H1 (cell line): Measurements from ENCODE around the gene ACOT7. TPM values are rescaled to one million over a fixed set of nuclear protein-coding genes. Genes with fewer than 3 reads are reported as not detected.

ENCODE experiments used
- CTCF ChIA-PET: fragments of 300-600 bp; sonication (Branson Sonifier 250); formaldehyde crosslinking; loops from one replicate; lab custom pipeline; 2021; ENCODE audit not compliant: partially characterized antibody; lab: Charles Lee
- POLR2A ChIA-PET: fragments of 300-600 bp; sonication (Branson Sonifier 250); formaldehyde crosslinking; loops from one replicate; lab custom pipeline; 2021; ENCODE audit warnings: inconsistent platforms; ENCODE audit not compliant: partially characterized antibody; lab: Charles Lee
- DNase-seq, 2 experiments: peaks; one replicate each; pipeline versions ENCODE4 v3.0.0 to v3.0.0-alpha.2; 2010 to 2022; ENCODE audit warnings: low spot score in 2 of 2, low read depth in 1 of 2, mixed read lengths in 1 of 2
- FAIRE-seq: peaks from 2 replicates; lab custom pipeline; 2011; peaks lifted over from hg19 to GRCh38; lab: Jason Lieb, UNC
- H2AFZ ChIP-seq: 2 replicates; pipeline ENCODE4 v1.8.1; 2012; ENCODE audit warnings: low read length, inconsistent platforms
- H2AK5ac ChIP-seq: 2 replicates; pipeline ENCODE4 v1.6.1; 2013; ENCODE audit warnings: low read depth, low read length
- H2BK120ac ChIP-seq: replicated peaks from 2 replicates; pipeline ENCODE3; 2013; ENCODE audit warnings: low read depth, low read length, inconsistent platforms
- H2BK12ac ChIP-seq: 2 replicates; pipeline ENCODE4 v1.6.1; 2013; ENCODE audit warnings: low read depth, low read length
- H2BK15ac ChIP-seq: 2 replicates; pipeline ENCODE4 v1.6.1; 2013; ENCODE audit warnings: low read length
- H2BK20ac ChIP-seq: 2 replicates; pipeline ENCODE4 v1.6.1; 2013; ENCODE audit warnings: low read length
- H2BK5ac ChIP-seq: 2 replicates; pipeline ENCODE4 v1.6.1; 2013; ENCODE audit warnings: low read depth, low read length
- H3K14ac ChIP-seq: 2 replicates; pipeline ENCODE4 v1.6.1; 2013; ENCODE audit warnings: inconsistent platforms; ENCODE audit not compliant: insufficient read length
- H3K18ac ChIP-seq: 2 replicates; pipeline ENCODE4 v1.6.1; 2013; ENCODE audit warnings: low read length; ENCODE audit errors: extremely low read depth
- H3K23ac ChIP-seq: 2 replicates; pipeline ENCODE4 v1.6.1; 2013; ENCODE audit warnings: inconsistent platforms; ENCODE audit not compliant: insufficient read length
- H3K23me2 ChIP-seq: 2 replicates; pipeline ENCODE4 v1.6.1; 2013; ENCODE audit warnings: low read depth, low read length
- H3K27ac ChIP-seq: 2 replicates; pipeline ENCODE4 v1.6.1; 2011; ENCODE audit warnings: low read depth, low read length, inconsistent platforms
- H3K27me3 ChIP-seq, 4 experiments: replicated peaks in 1 of 4; 1 replicate in 1 of 4; 2 replicates in 3 of 4; pipeline versions ENCODE4 v1.6.1 to v1.8.1; 2011 to 2013; ENCODE audit warnings: low read length in 3 of 4, mild to moderate bottlenecking in 3 of 4, inconsistent platforms in 2 of 4, mixed read lengths in 2 of 4, moderate library complexity in 1 of 4; ENCODE audit not compliant: control insufficient read depth in 3 of 4, insufficient read depth in 3 of 4; ENCODE audit errors: extremely low read depth in 1 of 4
- H3K36me3 ChIP-seq, 4 experiments: 2 replicates each; pipeline versions ENCODE4 v1.6.1 to v1.8.1; 2011 to 2013; ENCODE audit warnings: mild to moderate bottlenecking in 4 of 4, low read length in 3 of 4, moderate library complexity in 2 of 4, control low read depth in 1 of 4, inconsistent platforms in 1 of 4; ENCODE audit not compliant: insufficient read depth in 4 of 4, control insufficient read depth in 2 of 4
- H3K4ac ChIP-seq: replicated peaks from 2 replicates; pipeline ENCODE3; 2013; ENCODE audit warnings: low read length, low read depth, mixed read lengths, inconsistent platforms; ENCODE audit not compliant: insufficient read length
- H3K4me1 ChIP-seq, 4 experiments: replicated peaks in 1 of 4; 1 replicate in 1 of 4; 2 replicates in 3 of 4; pipeline versions ENCODE4 v1.6.1 to v1.8.1; 2011 to 2013; ENCODE audit warnings: low read length in 3 of 4, inconsistent platforms in 2 of 4, mixed read lengths in 1 of 4; ENCODE audit not compliant: insufficient read depth in 4 of 4, control insufficient read depth in 3 of 4
- H3K4me2 ChIP-seq, 2 experiments: 2 replicates each; pipeline versions ENCODE4 v1.6.1 to v1.8.1; 2011 to 2013; ENCODE audit warnings: low read depth in 2 of 2, low read length in 2 of 2, control low read depth in 1 of 2, inconsistent platforms in 1 of 2, mild to moderate bottlenecking in 1 of 2; ENCODE audit not compliant: insufficient read depth in 1 of 2
- H3K4me3 ChIP-seq, 4 experiments: fragments of 200-600, 300-600 bp in 1 of 4; sonication (generic), shearing (Covaris generic), sonication (Bioruptor Twin) in 1 of 4; 2 replicates each; pipeline versions ENCODE4 v1.5.1 to v1.8.1; 2011 to 2016; ENCODE audit warnings: low read length in 4 of 4, low read depth in 3 of 4, control low read depth in 2 of 4, inconsistent platforms in 2 of 4, mild to moderate bottlenecking in 2 of 4, mixed read lengths in 1 of 4, moderate library complexity in 1 of 4; ENCODE audit not compliant: insufficient read depth in 2 of 4; ENCODE audit errors: extremely low read depth in 1 of 4
- H3K56ac ChIP-seq: replicated peaks from 2 replicates; pipeline ENCODE3; 2013; ENCODE audit warnings: low read depth, mild to moderate bottlenecking, mixed read lengths, low read length, inconsistent platforms; ENCODE audit not compliant: insufficient read length
- H3K79me1 ChIP-seq: 2 replicates; pipeline ENCODE4 v1.6.1; 2013; ENCODE audit warnings: low read depth, low read length, control low read depth
- H3K79me2 ChIP-seq, 2 experiments: 2 replicates each; pipeline versions ENCODE4 v1.6.1 to v1.8.1; 2012 to 2013; ENCODE audit warnings: low read length in 2 of 2, mild to moderate bottlenecking in 2 of 2, inconsistent platforms in 1 of 2; ENCODE audit not compliant: insufficient read depth in 2 of 2, control insufficient read depth in 1 of 2
- H3K9ac ChIP-seq, 4 experiments: replicated peaks in 1 of 4; 1 replicate in 1 of 4; 2 replicates in 3 of 4; pipeline versions ENCODE4 v1.6.1 to v1.8.1; 2011 to 2013; ENCODE audit warnings: low read depth in 3 of 4, low read length in 3 of 4, control low read depth in 2 of 4, mild to moderate bottlenecking in 2 of 4, moderate library complexity in 2 of 4, inconsistent platforms in 1 of 4; ENCODE audit errors: extremely low read depth in 1 of 4
- H3K9me3 ChIP-seq, 2 experiments: 2 replicates each; pipeline versions ENCODE4 v1.6.1 to v1.8.1; 2012 to 2013; ENCODE audit warnings: mild to moderate bottlenecking in 2 of 2, moderate library complexity in 2 of 2, control low read depth in 1 of 2, inconsistent platforms in 1 of 2, low read depth in 1 of 2, low read length in 1 of 2, mixed read lengths in 1 of 2; ENCODE audit not compliant: insufficient read depth in 2 of 2
- H4K20me1 ChIP-seq, 2 experiments: replicated peaks in 1 of 2; 2 replicates each; pipeline versions ENCODE3 to v1.8.1; 2011 to 2013; ENCODE audit warnings: inconsistent platforms in 2 of 2, low read length in 2 of 2, mild to moderate bottlenecking in 1 of 2; ENCODE audit not compliant: insufficient read depth in 2 of 2, control insufficient read depth in 1 of 2
- H4K5ac ChIP-seq: 2 replicates; pipeline ENCODE4 v1.6.1; 2013; ENCODE audit warnings: low read length, low read depth, mixed read lengths, inconsistent platforms; ENCODE audit not compliant: insufficient read length
- H4K8ac ChIP-seq: 2 replicates; pipeline ENCODE4 v1.8.0; 2013; ENCODE audit warnings: mild to moderate bottlenecking, moderate library complexity, low read length, inconsistent platforms; ENCODE audit not compliant: insufficient read depth; ENCODE audit errors: extremely low read depth
- H4K91ac ChIP-seq: replicated peaks from 2 replicates; pipeline ENCODE3; 2013; ENCODE audit warnings: low read length, mixed read lengths, inconsistent platforms; ENCODE audit not compliant: insufficient read length
- CHD1 ChIP-seq: IDR thresholded peaks from 2 replicates; pipeline ENCODE4 v1.6.1; 2012; ENCODE audit warnings: low read depth, low read length, improper control_type of control experiment
- EGR1 ChIP-seq: IDR thresholded peaks from 2 replicates; pipeline ENCODE4 v1.6.1; 2011; ENCODE audit warnings: low read depth, low read length, borderline replicate concordance
- EZH2 ChIP-seq: fragments of 200-600 bp; sonication (generic); IDR thresholded peaks from 2 replicates; pipeline ENCODE4 v1.7.1; 2012; ENCODE audit warnings: low read depth, mild to moderate bottlenecking, moderate library complexity, low read length, inconsistent platforms; ENCODE audit not compliant: severe bottlenecking
- NRF1 ChIP-seq: IDR thresholded peaks from 2 replicates; pipeline ENCODE4 v1.6.1; 2011; ENCODE audit warnings: mild to moderate bottlenecking, low read depth, low read length, improper control_type of control experiment
- RBBP5 ChIP-seq: IDR thresholded peaks from 2 replicates; pipeline ENCODE4 v1.7.1; 2012; ENCODE audit warnings: low read depth, mild to moderate bottlenecking, inconsistent platforms, low read length, moderate library complexity, borderline replicate concordance
- SP2 ChIP-seq: IDR thresholded peaks from 2 replicates; pipeline ENCODE4 v1.6.1; 2012; ENCODE audit warnings: mild to moderate bottlenecking, low read length, inconsistent platforms
- WGBS, 2 experiments: shearing (Covaris generic) in 1 of 2; methylation state at CpG; one replicate each; pipeline versions ENCODE4 v1.1.6 to v1.1.7; 2013 to 2015; ENCODE audit warnings: low lambda C conversion rate in 2 of 2, mixed read lengths in 2 of 2, inconsistent platforms in 1 of 2, low coverage in 1 of 2, missing lambda C conversion rate in 1 of 2; ENCODE audit not compliant: insufficient replicate concordance in 2 of 2, insufficient coverage in 1 of 2, insufficient read length in 1 of 2; ENCODE audit errors: extremely low coverage in 1 of 2, missing lambda C conversion rate in 1 of 2; 5-methylcytosine and 5-hydroxymethylcytosine counted together
- polyA plus RNA-seq, 7 experiments: library from polyadenylated mRNA; depleted of rRNA in 3 of 7; stranded (reverse) in 5 of 7; unstranded in 2 of 7; fragments of >200 nt in 5 of 7; fragments of 200-250 nt in 2 of 7; gene quantifications; 1 replicate in 5 of 7; 2 replicates in 1 of 7; 4 replicates in 1 of 7; pipeline versions ENCODE4 v1.2.1 to v1.2.3, GENCODE V29; 2011 to 2013; ENCODE audit warnings: missing spikeins in 2 of 7, mixed read lengths in 2 of 7
- total RNA-seq: library from RNA; stranded (reverse); fragmentation: NEBNext Ultra II Directional; extraction: Animal tissue kit (Norgen Biotek cat#: 25700); gene quantifications from 2 replicates; pipeline ENCODE4 v1.2.1, GENCODE V29; 2021

The ACOT7 gene
- total and polyA plus RNA-seq, 2 of the 8 experiments (the other 6 are each of a cell fraction or from before 2014, with no cell fraction given) = 151 to 214 TPM

DNA sequence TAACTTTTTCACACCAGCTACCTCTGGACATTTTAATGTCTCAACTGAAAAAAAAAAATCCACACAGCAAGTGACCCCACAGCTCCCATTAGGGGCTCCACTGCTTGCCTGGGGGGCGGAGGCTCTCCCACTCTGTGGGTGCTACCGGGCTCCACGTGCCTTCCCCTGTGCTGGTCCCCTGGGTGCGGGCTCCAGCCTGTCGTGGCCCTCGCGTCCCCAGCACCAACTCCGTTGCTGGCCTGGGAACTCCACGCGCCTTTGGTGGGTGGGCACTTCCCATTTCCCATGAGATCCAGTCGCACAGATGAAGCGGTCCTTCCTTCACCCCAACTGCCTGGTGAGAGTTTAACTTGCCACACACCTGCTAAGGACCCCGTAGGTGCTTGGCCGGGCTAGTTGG is 105.5 kb downstream of the ACOT7 start:
- no peak overlapping the region for H2AK5ac ChIP-seq
- no peak overlapping the region for H4K91ac ChIP-seq
- H3K14ac ChIP-seq = no peak overlapping the region
- no peak overlapping the region for H2BK5ac ChIP-seq
- no peak overlapping the region for H3K9ac ChIP-seq
- H4K5ac ChIP-seq = no peak overlapping the region
- no peaks in the 10 kb centered on the region for H3K79me2 ChIP-seq
- no peak overlapping the region for H2AFZ ChIP-seq
- H3K79me1 ChIP-seq = no peaks in the 10 kb centered on the region
- no peaks in the 10 kb centered on the region for H3K27me3 ChIP-seq
- FAIRE-seq = no peak
- no peak for DNase-seq
- no peak overlapping the region for H3K18ac ChIP-seq
- TF ChIP-seq CHD1 (no peak), EZH2 (no peak), NRF1 (no peak), SP2 (no peak), RBBP5 (no peak), EGR1 (no peak)
- no peak overlapping the region for H3K23ac ChIP-seq
- H3K4ac ChIP-seq = no peak overlapping the region
- H3K36me3 ChIP-seq = no peaks in the 10 kb centered on the region; a peak in 2 of 8 replicates
- H2BK120ac ChIP-seq = no peak overlapping the region
- H3K4me1 ChIP-seq = no peaks in the 10 kb centered on the region
- no peak overlapping the region for H3K27ac ChIP-seq
- no peaks in the 10 kb centered on the region for H3K23me2 ChIP-seq
- H2BK20ac ChIP-seq = no peak overlapping the region
- no peak overlapping the region for H2BK15ac ChIP-seq
- H3K4me3 ChIP-seq = no peak overlapping the region
- ChIA-PET CTCF (interaction anchor here (0.5 to 1.8 kb wide), 8 partner anchors 12 to 143 kb away, joined by 3 to 8 read pairs (median 4); no protein-coding TSS in a partner anchor), POLR2A (no interaction called here)
- 87% methylated on average over 14 of the region's 14 CpGs; no CpG with 5 or more reads in 1 of the 2 experiments for WGBS, 2 experiments
- no peak overlapping the region for H3K56ac ChIP-seq
- H3K4me2 ChIP-seq = no peak overlapping the region
- peaks cover 5 to 8% of the 10 kb centered on the region in 2 experiments for H4K20me1 ChIP-seq
- H2BK12ac ChIP-seq = no peak overlapping the region
- no peaks in the 10 kb centered on the region for H3K9me3 ChIP-seq
- H4K8ac ChIP-seq = no peak overlapping the region
